H9 (cell line): Measurements from ENCODE around the gene P4HA2. TPM values are rescaled to one million over a fixed set of nuclear protein-coding genes. Genes with fewer than 3 reads are reported as not detected.

Experiments used
- DNase-seq: peaks from one replicate; pipeline ENCODE4 v3.0.0-alpha.2; 2017
- H2AFZ ChIP-seq: one replicate; pipeline ENCODE4 v1.6.1; 2013; ENCODE audit warnings: mild to moderate bottlenecking, low read length, control low read depth, moderate library complexity
- H2AK5ac ChIP-seq: 2 replicates; pipeline ENCODE4 v1.6.1; 2013; ENCODE audit warnings: low read length, control low read depth, mixed read lengths; ENCODE audit not compliant: insufficient read length
- H2BK120ac ChIP-seq: one replicate; pipeline ENCODE4 v1.6.1; 2013; ENCODE audit warnings: low read depth, mild to moderate bottlenecking, low read length, control low read depth, inconsistent platforms; ENCODE audit not compliant: poor library complexity, severe bottlenecking
- H2BK12ac ChIP-seq: 2 replicates; pipeline ENCODE4 v1.6.1; 2013; ENCODE audit warnings: low read length, control low read depth, mixed read lengths, low read depth; ENCODE audit not compliant: insufficient read length
- H2BK15ac ChIP-seq: 2 replicates; pipeline ENCODE4 v1.6.1; 2013; ENCODE audit warnings: low read depth, low read length, control low read depth
- H2BK20ac ChIP-seq: one replicate; pipeline ENCODE4 v1.6.1; 2013; ENCODE audit warnings: low read depth, mild to moderate bottlenecking, low read length, control low read depth, inconsistent platforms; ENCODE audit not compliant: poor library complexity, severe bottlenecking
- H2BK5ac ChIP-seq: 2 replicates; pipeline ENCODE4 v1.6.1; 2013; ENCODE audit warnings: low read length, control low read depth, mixed read lengths; ENCODE audit not compliant: insufficient read length
- H3K14ac ChIP-seq: 2 replicates; pipeline ENCODE4 v1.6.1; 2013; ENCODE audit warnings: low read length, control low read depth; ENCODE audit not compliant: insufficient read depth
- H3K18ac ChIP-seq: 2 replicates; pipeline ENCODE4 v1.6.1; 2013; ENCODE audit warnings: low read depth, mild to moderate bottlenecking, mixed read lengths, low read length, control low read depth; ENCODE audit not compliant: insufficient read length
- H3K23ac ChIP-seq: 2 replicates; pipeline ENCODE4 v1.6.1; 2013; ENCODE audit warnings: low read length, control low read depth, mixed read lengths, low read depth; ENCODE audit not compliant: insufficient read length
- H3K23me2 ChIP-seq: 2 replicates; pipeline ENCODE4 v1.6.1; 2013; ENCODE audit warnings: low read depth, mild to moderate bottlenecking, mixed read lengths, low read length, control low read depth; ENCODE audit not compliant: insufficient read length, poor library complexity, severe bottlenecking
- H3K27ac ChIP-seq: 2 replicates; pipeline ENCODE4 v1.5.1; 2013; ENCODE audit warnings: low read length, control low read depth, mixed read lengths, low read depth; ENCODE audit not compliant: insufficient read length
- H3K27me3 ChIP-seq: 2 replicates; pipeline ENCODE4 v1.6.1; 2013; ENCODE audit warnings: low read length, control low read depth, inconsistent platforms; ENCODE audit not compliant: insufficient read depth
- H3K4ac ChIP-seq: 2 replicates; pipeline ENCODE4 v1.6.1; 2013; ENCODE audit warnings: low read depth, mild to moderate bottlenecking, control low read depth, inconsistent platforms, low read length, moderate library complexity
- H3K4me1 ChIP-seq: 2 replicates; pipeline ENCODE4 v1.6.1; 2013; ENCODE audit warnings: low read length, control low read depth, inconsistent platforms; ENCODE audit not compliant: insufficient read depth
- H3K4me2 ChIP-seq: 2 replicates; pipeline ENCODE4 v1.6.1; 2013; ENCODE audit warnings: low read length, control low read depth, mixed read lengths; ENCODE audit not compliant: insufficient read length, insufficient read depth
- H3K56ac ChIP-seq: 2 replicates; pipeline ENCODE4 v1.6.1; 2013; ENCODE audit warnings: low read depth, mild to moderate bottlenecking, mixed read lengths, low read length, control low read depth; ENCODE audit not compliant: insufficient read length
- H3K79me1 ChIP-seq: 2 replicates; pipeline ENCODE4 v1.6.1; 2013; ENCODE audit warnings: low read depth, mild to moderate bottlenecking, moderate library complexity, low read length, control low read depth, inconsistent platforms; ENCODE audit not compliant: insufficient read depth, poor library complexity, severe bottlenecking
- H3K79me2 ChIP-seq: 2 replicates; pipeline ENCODE4 v1.6.1; 2013; ENCODE audit warnings: low read length, control low read depth, inconsistent platforms; ENCODE audit not compliant: insufficient read depth
- H3K9ac ChIP-seq: 2 replicates; pipeline ENCODE4 v1.6.1; 2013; ENCODE audit warnings: low read length, control low read depth, mixed read lengths; ENCODE audit not compliant: insufficient read length; ENCODE audit errors: extremely low read depth
- H3K9me3 ChIP-seq: one replicate; pipeline ENCODE4 v1.6.1; 2013; ENCODE audit warnings: low read depth, low read length, inconsistent platforms; ENCODE audit not compliant: control insufficient read depth
- H3T11ph ChIP-seq: one replicate; pipeline ENCODE4 v1.6.1; 2013; ENCODE audit warnings: mild to moderate bottlenecking, low read length, control low read depth, inconsistent platforms
- H4K20me1 ChIP-seq: one replicate; pipeline ENCODE4 v1.6.1; 2013; ENCODE audit not compliant: control insufficient read depth, insufficient read length, insufficient read depth
- H4K5ac ChIP-seq: 2 replicates; pipeline ENCODE4 v1.6.1; 2013; ENCODE audit warnings: low read depth, mild to moderate bottlenecking, mixed read lengths, low read length, control low read depth; ENCODE audit not compliant: insufficient read length
- H4K8ac ChIP-seq: replicated peaks from 2 replicates; pipeline ENCODE4 v1.6.1; 2013; ENCODE audit warnings: low read length, control low read depth, mixed read lengths, low read depth; ENCODE audit not compliant: insufficient read length
- H4K91ac ChIP-seq: 2 replicates; pipeline ENCODE4 v1.6.1; 2013; ENCODE audit warnings: low read depth, mild to moderate bottlenecking, moderate library complexity, mixed read lengths, low read length, control low read depth; ENCODE audit not compliant: insufficient read length
- H3K27ac Mint-ChIP-seq, 3 experiments: 2 replicates in 2 of 3; 3 replicates in 1 of 3; pipeline ENCODE4 v1.8.0; 2020 to 2021; ENCODE audit warnings: mixed read lengths in 3 of 3, mild to moderate bottlenecking in 1 of 3, moderate library complexity in 1 of 3
- H3K27me3 Mint-ChIP-seq: 2 replicates; pipeline ENCODE4 v1.8.0; 2021; ENCODE audit warnings: low read depth, mild to moderate bottlenecking, moderate library complexity, mixed read lengths
- H3K36me3 Mint-ChIP-seq, 3 experiments: 2 replicates in 2 of 3; 3 replicates in 1 of 3; pipeline ENCODE4 v1.8.0; 2020 to 2021; ENCODE audit warnings: low read depth in 3 of 3, mixed read lengths in 3 of 3; ENCODE audit not compliant: insufficient read depth in 1 of 3
- H3K4me1 Mint-ChIP-seq, 2 experiments: 2 replicates each; pipeline ENCODE4 v1.8.0; 2020; ENCODE audit warnings: mixed read lengths in 2 of 2
- H3K4me3 Mint-ChIP-seq, 2 experiments: 2 replicates in 1 of 2; 3 replicates in 1 of 2; pipeline ENCODE4 v1.8.0; 2020 to 2021; ENCODE audit warnings: mild to moderate bottlenecking in 2 of 2, mixed read lengths in 2 of 2, moderate library complexity in 1 of 2
- H3K9me3 Mint-ChIP-seq, 2 experiments: 2 replicates in 1 of 2; 3 replicates in 1 of 2; pipeline ENCODE4 v1.8.0; 2020; ENCODE audit warnings: mild to moderate bottlenecking in 2 of 2, mixed read lengths in 2 of 2, moderate library complexity in 1 of 2
- WGBS: extraction: QIAGEN DNeasy Blood & Tissue Kit; methylation state at CpG from one replicate; pipeline ENCODE4 v1.1.7; 2013; ENCODE audit warnings: missing lambda C conversion rate, low lambda C conversion rate, mixed read lengths; ENCODE audit not compliant: insufficient read length; ENCODE audit errors: extremely low coverage; 5-methylcytosine and 5-hydroxymethylcytosine counted together
- total RNA-seq: library from RNA; stranded (reverse); gene quantifications from 2 replicates; pipeline ENCODE4 v1.2.1, GENCODE V29; 2021
- TF ChIP-seq, protein P1 (sequence below): fragments of 200-600 bp; sonication (generic); conservative IDR thresholded peaks from 3 replicates; pipeline ENCODE4 v1.8.0; 2021; ENCODE audit warnings: antibody characterized with exemption, mild to moderate bottlenecking

Gene P4HA2
- total RNA-seq, 1 experiment from 2014 or later: 15.3 TPM

DNA sequence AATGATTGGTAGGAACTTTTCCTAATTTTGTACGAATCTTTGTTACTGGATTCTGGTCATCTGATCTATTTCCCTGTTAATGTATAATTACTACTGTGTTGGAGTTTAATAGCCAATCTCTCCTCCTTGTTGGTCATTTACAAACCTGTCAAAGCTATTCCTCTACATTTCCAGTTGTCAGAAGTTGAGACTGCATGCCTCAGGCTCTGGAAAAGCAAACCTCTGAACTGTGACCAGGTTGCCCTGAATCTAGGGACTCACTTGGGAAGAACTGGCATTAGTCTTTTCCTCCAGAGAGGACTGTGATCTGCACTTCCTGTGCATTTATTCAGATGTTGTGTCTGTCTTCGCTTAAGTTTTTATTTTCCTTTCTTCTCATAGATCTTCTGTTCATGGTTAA lies 46.0 kb upstream of the P4HA2 start:
- Histone ChIP-seq H2BK120ac (no peak overlapping the region), H4K8ac (no peak overlapping the region), H3K18ac (no peak overlapping the region), H2AK5ac (no peak overlapping the region), H3K79me2 (no peaks in the 10 kb centered on the region), H2BK15ac (no peak overlapping the region), H3K23ac (no peak overlapping the region), H3K4ac (no peak overlapping the region), H3K4me2 (no peak overlapping the region), H2AFZ (no peak overlapping the region), H4K20me1 (no peaks in the 10 kb centered on the region), H3K9ac (no peak overlapping the region), H2BK12ac (no peak overlapping the region), H3K9me3 (no peaks in the 10 kb centered on the region), H2BK20ac (no peak overlapping the region), H3K4me1 (0 out of 2 replicates have a peak, but pooled peaks cover 5% of the 10 kb centered on the region), H4K91ac (no peak overlapping the region), H3K14ac (no peak overlapping the region), H3K79me1 (no peaks in the 10 kb centered on the region), H2BK5ac (no peak overlapping the region), H3T11ph (no peak overlapping the region), H4K5ac (no peak overlapping the region), H3K27ac (no peak overlapping the region), H3K56ac (no peak overlapping the region), H3K23me2 (peaks cover 2% of the 10 kb centered on the region), H3K27me3 (no peaks in the 10 kb centered on the region)
- no CpG with 5 or more reads among the region's 2 CpGs for WGBS
- TF ChIP-seq, protein P1, sequence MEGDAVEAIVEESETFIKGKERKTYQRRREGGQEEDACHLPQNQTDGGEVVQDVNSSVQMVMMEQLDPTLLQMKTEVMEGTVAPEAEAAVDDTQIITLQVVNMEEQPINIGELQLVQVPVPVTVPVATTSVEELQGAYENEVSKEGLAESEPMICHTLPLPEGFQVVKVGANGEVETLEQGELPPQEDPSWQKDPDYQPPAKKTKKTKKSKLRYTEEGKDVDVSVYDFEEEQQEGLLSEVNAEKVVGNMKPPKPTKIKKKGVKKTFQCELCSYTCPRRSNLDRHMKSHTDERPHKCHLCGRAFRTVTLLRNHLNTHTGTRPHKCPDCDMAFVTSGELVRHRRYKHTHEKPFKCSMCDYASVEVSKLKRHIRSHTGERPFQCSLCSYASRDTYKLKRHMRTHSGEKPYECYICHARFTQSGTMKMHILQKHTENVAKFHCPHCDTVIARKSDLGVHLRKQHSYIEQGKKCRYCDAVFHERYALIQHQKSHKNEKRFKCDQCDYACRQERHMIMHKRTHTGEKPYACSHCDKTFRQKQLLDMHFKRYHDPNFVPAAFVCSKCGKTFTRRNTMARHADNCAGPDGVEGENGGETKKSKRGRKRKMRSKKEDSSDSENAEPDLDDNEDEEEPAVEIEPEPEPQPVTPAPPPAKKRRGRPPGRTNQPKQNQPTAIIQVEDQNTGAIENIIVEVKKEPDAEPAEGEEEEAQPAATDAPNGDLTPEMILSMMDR: no peak
- no peak for DNase-seq
- Mint-ChIP-seq H3K9me3 (no peaks in the 10 kb centered on the region), H3K36me3 (peaks cover 0 to 3% (median 0%) of the 10 kb centered on the region in 3 experiments; a peak in 1 of 7 replicates), H3K4me1 (peaks cover 17 to 27% of the 10 kb centered on the region in 2 experiments), H3K4me3 (no peak overlapping the region), H3K27ac (no peak overlapping the region), H3K27me3 (no peaks in the 10 kb centered on the region)
